ENCODE data around the gene PSD2. TPM values are rescaled to one million over a fixed set of nuclear protein-coding genes. Genes with fewer than 3 reads are reported as not detected.

The PSD2 gene
- total and polyA plus RNA-seq, 2 donors, result 0.08 to 0.48 TPM

DNA sequence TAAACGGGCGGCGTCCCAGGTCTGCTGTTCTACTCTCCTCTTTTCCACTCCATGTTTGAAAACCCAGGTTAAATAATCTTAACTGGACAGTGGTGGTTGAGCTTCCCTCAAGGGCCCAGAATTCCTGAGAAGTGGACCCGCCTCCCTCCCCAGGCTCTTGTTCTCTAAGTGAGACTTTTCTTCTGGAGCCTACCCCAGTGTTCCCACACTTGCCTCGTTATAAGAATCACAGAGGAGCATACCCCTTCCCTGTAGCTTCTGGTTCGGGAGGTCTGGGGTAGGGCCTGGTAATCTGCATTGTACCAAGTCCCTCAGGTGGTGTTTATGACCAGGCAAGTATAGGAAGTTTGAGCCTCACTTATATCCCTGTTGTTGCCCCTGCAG is 12.0 kb downstream of the PSD2 start:
- no peak for DNase-seq (ENCODE audit: extremely low spot score)
- Histone ChIP-seq H3K36me3 (ENCODE audit: insufficient read depth) (no peaks in the 10 kb centered on the region), H3K27ac (ENCODE audit: low read depth) (no peak overlapping the region), H3K4me3 (ENCODE audit: low read depth, low read length) (no peak overlapping the region), H3K4me1 (ENCODE audit: insufficient read depth) (no peaks in the 10 kb centered on the region)
- 82% methylated on average over 6 of the region's 6 CpGs for WGBS

DNA sequence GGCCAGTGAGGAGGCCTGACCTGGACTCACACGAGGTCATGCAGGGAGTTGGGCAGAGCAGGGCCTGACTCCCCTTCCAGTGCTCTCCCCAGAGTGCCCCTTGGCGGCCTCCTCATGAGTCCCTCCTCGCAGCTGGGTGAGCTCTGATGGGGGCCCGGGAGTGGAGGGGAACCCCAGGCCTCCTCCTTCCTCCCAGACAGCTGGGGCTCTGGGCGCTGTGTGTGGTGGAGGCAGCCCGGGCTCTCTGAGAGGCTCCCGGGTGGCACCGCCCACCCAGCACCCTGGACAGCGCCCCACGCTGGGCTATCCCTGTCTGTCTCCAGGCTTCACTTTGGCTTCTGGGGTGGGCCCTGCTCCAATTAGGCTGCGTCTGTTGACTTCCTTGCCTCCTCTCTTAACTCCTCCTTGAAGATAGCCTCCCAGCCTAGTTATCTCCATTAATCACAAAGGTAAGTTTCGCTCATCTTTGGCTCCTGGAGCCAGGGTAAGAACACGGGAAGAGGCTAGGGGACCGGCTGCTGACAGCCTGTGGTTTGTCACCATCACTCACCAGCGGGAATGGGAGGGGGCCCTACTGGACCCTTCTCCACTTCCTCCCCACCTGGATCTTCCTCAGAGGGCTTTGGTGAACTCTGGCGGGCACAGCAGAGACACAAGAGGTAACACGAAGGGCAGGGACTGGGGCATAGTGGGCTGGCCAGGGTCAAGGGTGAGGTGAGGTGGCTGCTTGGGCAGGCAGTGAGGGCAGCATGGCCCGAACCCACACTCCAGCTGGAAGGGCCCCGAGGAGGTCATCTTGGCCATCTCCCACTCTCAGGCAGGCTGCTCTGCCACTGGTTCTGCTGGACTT is 13.1 kb downstream of the PSD2 start:
- H3K36me3 ChIP-seq (ENCODE audit: insufficient read depth), result no peaks in the 10 kb centered on the region
- H3K27ac ChIP-seq (ENCODE audit: low read depth), result no peak overlapping the region
- DNase-seq (ENCODE audit: extremely low spot score), result no peak
- H3K4me3 ChIP-seq (ENCODE audit: low read depth, low read length), result no peak overlapping the region
- no peaks in the 10 kb centered on the region for H3K4me1 ChIP-seq (ENCODE audit: insufficient read depth)
- WGBS, result 35% methylated on average over 19 of the region's 19 CpGs

DNA sequence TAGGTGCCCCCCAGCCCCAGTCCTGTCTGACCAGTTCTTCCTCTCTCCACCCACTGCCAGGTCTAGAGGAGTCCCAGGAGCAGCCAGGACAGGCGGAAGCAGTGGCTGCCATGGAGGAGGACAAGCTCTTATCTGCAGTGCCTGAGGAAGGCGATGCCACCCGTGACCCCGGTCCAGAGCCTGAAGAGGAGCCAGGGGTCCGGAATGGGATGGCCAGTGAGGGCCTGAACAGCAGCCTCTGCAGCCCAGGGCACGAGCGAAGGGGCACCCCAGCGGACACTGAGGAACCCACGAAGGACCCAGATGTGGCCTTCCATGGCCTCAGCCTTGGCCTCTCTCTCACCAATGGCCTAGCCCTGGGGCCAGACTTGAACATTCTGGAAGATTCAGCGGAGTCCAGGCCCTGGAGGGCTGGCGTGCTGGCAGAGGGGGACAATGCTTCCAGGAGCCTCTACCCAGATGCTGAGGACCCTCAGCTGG is 13.8 kb downstream of the PSD2 start:
- no peak for DNase-seq (ENCODE audit: extremely low spot score)
- Histone ChIP-seq H3K27ac (ENCODE audit: low read depth) (no peak overlapping the region), H3K4me1 (ENCODE audit: insufficient read depth) (no peaks in the 10 kb centered on the region), H3K4me3 (ENCODE audit: low read depth, low read length) (no peak overlapping the region), H3K36me3 (ENCODE audit: insufficient read depth) (no peaks in the 10 kb centered on the region)
- WGBS, result 92% methylated on average over 11 of the region's 11 CpGs

DNA sequence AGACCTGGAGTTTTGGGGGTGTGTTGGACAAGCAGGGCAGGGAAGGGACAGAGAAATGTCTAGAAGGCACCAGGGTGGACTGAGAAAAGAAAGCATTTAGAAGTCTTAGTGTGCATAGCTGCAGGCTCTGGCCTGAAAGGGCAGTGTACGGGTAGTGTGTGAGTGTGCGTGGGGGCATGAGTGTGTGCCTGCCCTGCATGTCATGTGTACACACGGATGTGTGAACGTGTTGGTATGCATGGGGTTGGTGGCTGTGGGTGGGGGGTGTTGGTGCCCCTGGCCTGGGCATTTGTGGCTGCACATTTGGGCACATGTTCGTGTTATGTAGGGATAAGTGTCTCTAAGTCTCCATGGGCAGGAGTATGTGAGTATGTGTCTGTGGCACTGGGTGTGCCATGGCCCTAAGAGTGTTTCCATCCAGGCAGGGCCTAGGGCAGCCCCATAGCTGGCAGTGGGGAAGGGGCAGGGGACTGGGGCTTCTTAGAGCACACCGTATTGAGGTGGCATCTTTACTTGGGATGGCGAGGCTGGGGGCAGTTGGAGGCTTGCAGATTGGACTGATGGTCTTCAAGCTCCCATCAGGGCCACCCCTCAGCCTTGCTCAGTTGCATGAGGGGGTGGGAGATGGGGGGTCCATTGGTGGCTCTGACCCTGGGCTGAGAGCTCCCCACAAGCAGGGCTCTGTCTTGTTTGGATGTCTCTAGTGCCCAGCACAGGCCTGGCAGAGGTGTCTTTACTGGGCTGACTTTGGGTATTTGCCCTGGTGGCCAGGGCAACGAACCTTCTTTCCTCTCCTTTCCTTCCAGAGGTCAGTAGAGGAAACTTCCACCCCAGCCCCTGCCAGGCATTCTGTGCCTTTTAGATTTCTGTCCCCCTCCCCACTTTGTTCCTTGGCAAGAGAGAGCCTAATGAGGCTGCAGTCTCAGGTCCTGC is 15.0 kb downstream of the PSD2 start:
- WGBS, result 90% methylated on average over 8 of the region's 8 CpGs
- H3K36me3 ChIP-seq (ENCODE audit: insufficient read depth), result no peaks in the 10 kb centered on the region
- H3K4me3 ChIP-seq (ENCODE audit: low read depth, low read length), result no peak overlapping the region
- H3K27ac ChIP-seq (ENCODE audit: low read depth), result no peak overlapping the region
- H3K4me1 ChIP-seq (ENCODE audit: insufficient read depth), result no peaks in the 10 kb centered on the region
- no peak for DNase-seq (ENCODE audit: extremely low spot score)

DNA sequence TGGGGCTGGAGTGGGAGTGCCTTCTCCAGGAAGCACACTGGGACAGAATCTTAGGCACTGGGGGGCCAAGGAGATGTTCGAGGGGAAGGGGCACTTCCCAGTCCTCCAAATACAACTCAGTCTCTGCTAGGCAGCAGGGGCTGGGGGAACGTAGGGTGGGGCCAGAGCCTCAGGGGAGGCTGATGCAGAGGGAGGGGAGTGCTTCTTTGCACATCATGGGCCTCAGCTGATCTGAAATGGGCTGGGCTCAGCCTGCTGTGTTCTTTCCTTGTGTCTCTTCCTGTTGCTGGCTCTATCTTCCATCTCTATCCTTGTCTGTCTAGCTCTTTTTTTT is 15.6 kb downstream of the PSD2 start:
- no peak for DNase-seq (ENCODE audit: extremely low spot score)
- Histone ChIP-seq H3K27ac (ENCODE audit: low read depth) (no peak overlapping the region), H3K4me3 (ENCODE audit: low read depth, low read length) (no peak overlapping the region), H3K36me3 (ENCODE audit: insufficient read depth) (no peaks in the 10 kb centered on the region), H3K4me1 (ENCODE audit: insufficient read depth) (no peaks in the 10 kb centered on the region)
- 49% methylated on average over 2 of the region's 2 CpGs for WGBS

DNA sequence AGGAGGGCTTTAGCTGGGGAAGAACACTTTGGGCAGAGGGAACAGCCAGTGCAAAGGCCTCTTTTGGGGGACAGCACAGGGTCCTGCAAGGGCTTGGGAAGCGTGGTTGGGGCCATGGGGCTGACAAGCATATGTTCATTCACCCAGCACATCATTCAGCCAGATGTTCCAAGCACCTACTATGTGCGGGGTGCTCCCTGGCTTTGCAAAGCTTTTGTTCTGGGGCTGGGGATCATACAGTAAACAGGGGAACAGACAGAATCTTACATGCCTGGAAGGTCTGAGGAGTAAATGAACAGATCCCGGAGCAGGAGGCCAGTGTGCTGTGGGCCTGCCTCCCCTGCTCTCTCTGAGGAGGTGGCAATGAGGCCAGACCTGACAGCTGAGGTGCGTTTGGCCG is 16.7 kb downstream of the PSD2 start:
- WGBS, result 80% methylated on average over 5 of the region's 5 CpGs
- no peak overlapping the region for H3K27ac ChIP-seq (ENCODE audit: low read depth)
- no peaks in the 10 kb centered on the region for H3K36me3 ChIP-seq (ENCODE audit: insufficient read depth)
- H3K4me1 ChIP-seq (ENCODE audit: insufficient read depth), result no peaks in the 10 kb centered on the region
- no peak for DNase-seq (ENCODE audit: extremely low spot score)
- no peak overlapping the region for H3K4me3 ChIP-seq (ENCODE audit: low read depth, low read length)

DNA sequence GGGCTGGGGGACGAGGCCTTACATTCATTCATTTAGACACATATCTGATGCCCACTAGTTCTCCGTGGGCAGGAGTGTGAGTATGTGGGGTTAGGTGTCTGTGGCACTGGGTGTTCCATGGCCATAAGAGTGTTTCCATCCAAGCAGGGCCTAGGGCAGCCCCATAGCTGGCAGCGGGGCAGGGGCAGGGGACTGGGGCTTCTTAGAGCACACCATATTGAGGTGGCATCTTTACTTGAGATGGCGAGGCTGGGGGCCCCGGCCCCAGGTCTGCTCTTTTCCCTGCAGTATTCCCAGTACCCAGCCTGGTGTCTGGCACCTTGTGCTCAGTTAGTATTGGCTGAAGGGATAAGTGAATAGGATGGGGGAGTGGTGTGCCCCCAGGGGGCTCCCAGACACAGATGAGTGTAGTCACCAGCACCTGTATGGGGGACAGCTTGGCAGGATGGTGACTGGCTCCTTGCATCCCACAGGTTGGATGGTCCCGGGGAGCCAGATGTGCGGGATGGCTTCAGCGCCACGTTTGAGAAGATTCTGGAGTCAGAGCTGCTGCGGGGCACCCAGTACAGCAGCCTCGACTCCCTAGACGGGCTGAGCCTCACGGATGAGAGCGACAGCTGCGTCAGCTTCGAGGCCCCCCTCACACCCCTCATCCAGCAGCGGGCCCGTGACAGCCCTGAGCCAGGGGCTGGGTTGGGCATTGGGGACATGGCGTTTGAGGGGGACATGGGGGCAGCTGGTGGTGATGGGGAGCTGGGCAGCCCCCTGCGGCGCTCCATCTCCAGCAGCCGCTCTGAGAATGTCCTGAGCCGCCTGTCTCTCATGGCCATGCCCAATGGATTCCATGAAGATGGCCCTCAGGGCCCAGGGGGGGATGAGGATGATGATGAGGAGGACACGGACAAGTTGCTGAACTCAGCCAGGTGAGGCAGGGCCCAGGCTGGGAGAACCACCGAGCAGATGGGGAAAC is 17.5 kb downstream of the PSD2 start:
- H3K36me3 ChIP-seq (ENCODE audit: insufficient read depth), result no peaks in the 10 kb centered on the region
- no peak overlapping the region for H3K27ac ChIP-seq (ENCODE audit: low read depth)
- DNase-seq (ENCODE audit: extremely low spot score), result no peak
- no peaks in the 10 kb centered on the region for H3K4me1 ChIP-seq (ENCODE audit: insufficient read depth)
- H3K4me3 ChIP-seq (ENCODE audit: low read depth, low read length), result no peak overlapping the region
- 92% methylated on average over 25 of the region's 25 CpGs for WGBS

DNA sequence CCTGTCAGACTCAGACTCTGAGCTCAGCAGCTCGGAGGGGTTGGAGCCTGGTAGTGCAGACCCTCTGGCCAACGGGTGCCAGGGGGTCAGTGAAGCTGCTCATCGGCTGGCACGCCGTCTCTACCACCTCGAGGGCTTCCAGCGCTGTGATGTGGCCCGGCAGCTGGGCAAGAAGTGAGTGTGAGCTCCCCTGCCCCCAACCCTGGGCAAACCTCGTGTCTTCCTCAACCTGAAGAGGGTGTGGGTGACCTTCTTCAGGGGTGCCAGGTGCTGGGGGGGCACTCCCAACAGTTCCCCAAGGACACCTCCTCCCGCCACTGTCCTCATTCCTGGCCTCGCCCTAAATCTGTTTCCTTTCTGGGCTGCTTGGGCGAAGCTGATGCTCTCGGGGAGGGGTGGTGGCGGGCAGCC is 18.6 kb downstream of the PSD2 start:
- no peak overlapping the region for H3K4me3 ChIP-seq (ENCODE audit: low read depth, low read length)
- no peaks in the 10 kb centered on the region for H3K36me3 ChIP-seq (ENCODE audit: insufficient read depth)
- H3K27ac ChIP-seq (ENCODE audit: low read depth), result no peak overlapping the region
- H3K4me1 ChIP-seq (ENCODE audit: insufficient read depth), result no peaks in the 10 kb centered on the region
- 89% methylated on average over 14 of the region's 14 CpGs for WGBS
- DNase-seq (ENCODE audit: extremely low spot score), result no peak

DNA sequence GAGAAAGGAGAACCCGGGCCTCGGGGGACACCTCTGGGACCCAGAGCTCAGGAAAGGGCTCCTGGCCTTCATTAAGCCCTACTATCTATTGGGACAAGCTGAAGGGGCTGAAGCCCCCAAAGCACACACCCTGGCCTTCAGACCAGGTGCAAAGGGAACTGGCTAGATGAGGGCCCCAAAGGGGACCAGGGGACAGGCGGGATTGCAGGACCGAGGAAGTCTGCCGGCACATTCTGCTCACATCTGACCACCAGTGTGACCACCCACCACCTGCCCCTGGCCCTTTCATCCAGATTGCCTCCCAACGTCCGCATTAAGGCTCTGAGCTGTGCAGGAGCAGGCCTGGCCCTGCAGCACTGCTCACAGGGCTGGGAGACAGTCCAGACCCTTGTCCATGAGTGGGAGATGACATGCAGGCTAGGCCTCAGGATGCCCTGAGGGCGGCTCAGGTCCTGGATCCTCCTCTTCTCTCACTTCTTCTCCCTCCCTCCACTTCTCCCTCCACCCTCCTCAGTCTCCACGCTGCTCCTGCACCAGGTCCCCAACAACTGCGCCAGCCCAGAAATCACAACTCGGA is 19.2 kb downstream of the PSD2 start:
- Histone ChIP-seq H3K4me1 (ENCODE audit: insufficient read depth) (no peaks in the 10 kb centered on the region), H3K4me3 (ENCODE audit: low read depth, low read length) (no peak overlapping the region), H3K27ac (ENCODE audit: low read depth) (no peak overlapping the region), H3K36me3 (ENCODE audit: insufficient read depth) (no peaks in the 10 kb centered on the region)
- DNase-seq (ENCODE audit: extremely low spot score), result no peak
- 92% methylated on average over 11 of the region's 11 CpGs for WGBS

DNA sequence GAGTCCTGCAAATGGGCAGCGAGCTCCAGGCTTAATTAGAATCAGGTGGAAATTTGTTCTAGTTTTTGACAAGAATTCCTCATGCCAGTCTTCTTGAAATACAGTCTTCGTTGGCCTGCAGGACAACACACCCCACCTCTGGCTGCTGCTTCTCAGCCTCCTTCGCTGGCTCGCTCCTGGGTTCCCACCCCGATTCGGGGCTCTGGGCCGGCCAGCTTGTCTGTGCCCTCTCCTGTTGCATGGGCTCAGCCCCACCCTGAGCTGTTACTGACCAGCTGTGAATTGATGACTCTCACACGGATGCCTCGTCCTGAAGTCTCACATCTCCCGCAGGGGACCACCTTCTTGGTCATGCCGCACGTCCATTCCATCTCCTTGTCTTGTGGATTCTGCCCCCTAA is 21.0 kb downstream of the PSD2 start:
- Histone ChIP-seq H3K4me3 (ENCODE audit: low read depth, low read length) (no peak overlapping the region), H3K27ac (ENCODE audit: low read depth) (no peak overlapping the region), H3K36me3 (ENCODE audit: insufficient read depth) (no peaks in the 10 kb centered on the region), H3K4me1 (ENCODE audit: insufficient read depth) (no peaks in the 10 kb centered on the region)
- DNase-seq (ENCODE audit: extremely low spot score), result no peak
- 83% methylated on average over 12 of the region's 12 CpGs for WGBS

DNA sequence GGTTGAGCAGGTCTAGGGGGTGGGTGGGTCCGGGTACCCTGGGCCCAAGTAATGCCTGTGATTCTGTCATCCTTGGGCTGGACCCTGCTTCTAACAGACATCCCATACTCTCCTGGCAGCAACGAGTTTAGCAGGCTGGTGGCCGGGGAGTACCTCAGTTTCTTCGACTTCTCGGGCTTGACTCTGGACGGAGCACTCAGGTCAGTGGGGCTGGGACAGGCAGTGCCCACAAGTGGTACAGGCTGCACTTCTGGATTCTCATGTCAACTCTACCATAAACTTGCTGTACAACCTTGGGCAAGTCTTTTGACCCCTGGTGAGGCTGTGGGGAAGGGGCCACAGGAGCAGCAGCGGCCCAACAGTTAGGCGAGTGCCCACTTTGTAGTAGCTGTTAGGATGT is 21.8 kb downstream of the PSD2 start:
- Histone ChIP-seq H3K36me3 (ENCODE audit: insufficient read depth) (no peaks in the 10 kb centered on the region), H3K4me3 (ENCODE audit: low read depth, low read length) (no peak overlapping the region), H3K4me1 (ENCODE audit: insufficient read depth) (no peaks in the 10 kb centered on the region), H3K27ac (ENCODE audit: low read depth) (no peak overlapping the region)
- no peak for DNase-seq (ENCODE audit: extremely low spot score)
- WGBS, result 91% methylated on average over 8 of the region's 8 CpGs

DNA sequence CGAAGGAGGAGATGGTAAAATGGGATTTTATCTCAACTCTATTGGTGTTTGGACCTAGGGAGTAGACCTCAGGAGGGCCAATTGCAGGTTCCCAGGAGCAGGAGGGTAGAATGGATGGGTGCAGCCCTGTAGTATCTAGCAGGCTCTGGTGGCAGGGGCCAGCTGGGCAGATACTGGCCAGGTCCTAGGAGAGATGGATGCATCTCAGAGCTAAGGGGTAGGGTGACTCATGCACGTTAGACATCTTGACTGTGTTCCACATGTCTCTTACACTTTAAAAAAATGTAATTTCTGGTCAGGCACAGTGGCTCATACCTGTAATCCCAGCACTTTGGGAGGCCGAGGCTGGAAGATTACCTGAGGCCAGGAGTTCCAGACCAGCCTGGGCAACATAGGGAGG is 22.4 kb downstream of the PSD2 start:
- H3K4me3 ChIP-seq (ENCODE audit: low read depth, low read length), result no peak overlapping the region
- no peak for DNase-seq (ENCODE audit: extremely low spot score)
- 81% methylated on average over 3 of the region's 3 CpGs for WGBS
- H3K36me3 ChIP-seq (ENCODE audit: insufficient read depth), result no peaks in the 10 kb centered on the region
- H3K27ac ChIP-seq (ENCODE audit: low read depth), result no peak overlapping the region
- H3K4me1 ChIP-seq (ENCODE audit: insufficient read depth), result no peaks in the 10 kb centered on the region

DNA sequence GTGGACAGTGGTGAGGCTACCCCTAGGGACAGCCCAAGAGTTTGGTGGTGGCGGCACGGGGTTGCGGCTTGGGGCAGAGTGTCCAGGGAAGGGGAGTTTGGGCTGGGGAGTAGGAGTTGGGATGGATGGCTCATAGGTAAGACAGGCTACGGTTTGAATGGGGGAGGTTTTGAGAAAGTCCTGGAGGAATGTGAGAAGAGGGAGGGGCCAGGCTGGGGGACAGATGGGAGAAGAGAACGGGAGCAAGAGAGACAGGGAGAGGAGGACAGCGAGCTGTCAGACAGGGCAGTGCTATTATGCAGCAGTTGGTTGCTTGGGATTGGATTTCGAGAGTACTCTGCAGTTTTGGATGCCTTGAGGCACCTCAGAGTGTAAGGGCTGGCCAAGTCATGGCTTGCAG is 24.5 kb downstream of the PSD2 start:
- 63% methylated on average over 7 of the region's 7 CpGs for WGBS
- H3K36me3 ChIP-seq (ENCODE audit: insufficient read depth), result no peaks in the 10 kb centered on the region
- H3K4me1 ChIP-seq (ENCODE audit: insufficient read depth), result no peaks in the 10 kb centered on the region
- no peak overlapping the region for H3K4me3 ChIP-seq (ENCODE audit: low read depth, low read length)
- H3K27ac ChIP-seq (ENCODE audit: low read depth), result no peak overlapping the region
- DNase-seq (ENCODE audit: extremely low spot score), result no peak
